ENCODE data around the gene GALNS. TPM values are rescaled to one million over a fixed set of nuclear protein-coding genes. Genes with fewer than 3 reads are reported as not detected.

Gene GALNS
- total RNA-seq, 4 donors from 2014 or later: 1.8 to 36.2 (median 16.4) TPM

GRCh38 chr16:88805887-88806393, 50.8 kb downstream of the GALNS start:
- H3K4me3 ChIP-seq: no peak overlapping the region
- TF ChIP-seq CTCF (IDR thresholded peaks at IDR 0.05) (no peak), POLR2A (IDR thresholded peaks at IDR 0.05) (no peak)
- H3K36me3 ChIP-seq: no peaks in the 10 kb centered on the region
- intact Hi-C loops (cut with DNase I; ENCODE audit: low total_unique reads): no loop called here
- no peak for DNase-seq
- peaks cover 0 to 18% of the 10 kb centered on the region in 2 donors for H3K4me1 ChIP-seq
- no peak overlapping the region for H3K27ac ChIP-seq
- no peaks in the 10 kb centered on the region for H3K9me3 ChIP-seq
- H3K27me3 ChIP-seq: no peaks in the 10 kb centered on the region

GRCh38 chr16:88805340-88805715, 51.4 kb downstream of the GALNS start:
- peaks cover 0 to 12% of the 10 kb centered on the region in 2 donors for H3K4me1 ChIP-seq
- DNase-seq: no peak
- H3K36me3 ChIP-seq: no peaks in the 10 kb centered on the region
- H3K9me3 ChIP-seq: no peaks in the 10 kb centered on the region
- TF ChIP-seq CTCF (IDR thresholded peaks at IDR 0.05) (no peak), POLR2A (IDR thresholded peaks at IDR 0.05) (no peak)
- intact Hi-C loops (cut with DNase I; ENCODE audit: low total_unique reads): no loop called here
- H3K27ac ChIP-seq: no peak overlapping the region
- H3K4me3 ChIP-seq: no peak overlapping the region
- H3K27me3 ChIP-seq: no peaks in the 10 kb centered on the region

GRCh38 chr16:88804552-88805339, 52.0 kb downstream of the GALNS start:
- no peak overlapping the region for H3K4me3 ChIP-seq
- DNase-seq: no peak
- intact Hi-C loops (cut with DNase I; ENCODE audit: low total_unique reads): no loop called here

GRCh38 chr16:88804173-88804551, 52.6 kb downstream of the GALNS start:
- no peak for TF ChIP-seq POLR2A (IDR thresholded peaks at IDR 0.05)
- TF ChIP-seq CTCF (IDR thresholded peaks at IDR 0.05): no peak
- peak in 1 of 2 donors; percentile 29 for DNase-seq

More at GRCh38 chr16:88804552-88805339, 52.0 kb downstream of the GALNS start:
- no peaks in the 10 kb centered on the region for H3K9me3 ChIP-seq
- TF ChIP-seq CTCF (IDR thresholded peaks at IDR 0.05) (no peak), POLR2A (IDR thresholded peaks at IDR 0.05) (no peak)
- no peak overlapping the region for H3K27ac ChIP-seq
- peaks cover 0 to 9% of the 10 kb centered on the region in 2 donors for H3K4me1 ChIP-seq
- no peaks in the 10 kb centered on the region for H3K36me3 ChIP-seq
- H3K27me3 ChIP-seq: no peaks in the 10 kb centered on the region

GRCh38 chr16:88803264-88803987, 53.3 kb downstream of the GALNS start, which contains the start of gene CDT1:
CDT1 (plus strand) TSS chr16:88803789; CDS start chr16:88803832, 43 bp downstream.
- peak; percentile 78 to 89 for DNase-seq
- Histone ChIP-seq H3K27ac (peak within 1 kb of the TSS; percentile 44 to 65), H3K36me3 (no peaks in the 10 kb centered on the region), H3K27me3 (no peaks in the 10 kb centered on the region), H3K9me3 (no peaks in the 10 kb centered on the region), H3K4me1 (peaks cover 0 to 9% of the 10 kb centered on the region in 2 donors), H3K4me3 (peak within 1 kb of the TSS; percentile 51 to 81)
- TF ChIP-seq CTCF (IDR thresholded peaks at IDR 0.05) (peak in 2 of 4 experiments; percentile 4 to 35), POLR2A (IDR thresholded peaks at IDR 0.05) (peak; percentile 47 to 84)
- intact Hi-C loops (cut with DNase I; ENCODE audit: low total_unique reads): no loop called here

More at GRCh38 chr16:88804173-88804551, 52.6 kb downstream of the GALNS start:
- no peaks in the 10 kb centered on the region for H3K27me3 ChIP-seq
- no peaks in the 10 kb centered on the region for H3K9me3 ChIP-seq
- H3K4me1 ChIP-seq: peaks cover 0 to 9% of the 10 kb centered on the region in 2 donors
- no peak overlapping the region for H3K27ac ChIP-seq
- H3K36me3 ChIP-seq: no peaks in the 10 kb centered on the region
- intact Hi-C loops (cut with DNase I; ENCODE audit: low total_unique reads): no loop called here
- H3K4me3 ChIP-seq: peak overlapping the region in 1 of 2 donors; percentile 81
